Measurements from ENCODE around the gene RAB40B. TPM values are rescaled to one million over a fixed set of nuclear protein-coding genes. Genes with fewer than 3 reads are reported as not detected.

Gene RAB40B
- total RNA-seq, 2 experiments from 2014 or later, result 1.6 to 2.0 TPM

- Mint-ChIP-seq H3K27me3 (no peaks in the 10 kb centered on the region), H3K27ac (no peak overlapping the region), H3K36me3 (ENCODE audit: low read depth) (peaks cover 63% of the 10 kb centered on the region), H3K4me1 (ENCODE audit: low read depth) (peaks cover 7% of the 10 kb centered on the region), H3K9me3 (no peaks in the 10 kb centered on the region), H3K4me3 (no peak overlapping the region)
- no peak overlapping the region for H3K4me3 ChIP-seq (ENCODE audit: low read length)
- H3K9me3 ChIP-seq (ENCODE audit: control insufficient read depth in 1 of 2, insufficient read depth in 1 of 2, low read length in 2 of 2), result no peaks in the 10 kb centered on the region
- H3K36me3 ChIP-seq (ENCODE audit: insufficient read depth, low read length), result peaks cover 50% of the 10 kb centered on the region
- CTCF ChIA-PET, result no interaction called here
- H3K27me3 ChIP-seq (ENCODE audit: control insufficient read depth in 1 of 2, insufficient read depth in 2 of 2, low read length in 2 of 2), result no peaks in the 10 kb centered on the region
- ATAC-seq (ENCODE audit: poor library complexity) (no peak), DNase-seq (no peak)
- POLR2A ChIA-PET, result no interaction called here
- H3K4me1 ChIP-seq (ENCODE audit: insufficient read depth, low read length), result peaks cover 3% of the 10 kb centered on the region
- TF ChIP-seq, protein P1, sequence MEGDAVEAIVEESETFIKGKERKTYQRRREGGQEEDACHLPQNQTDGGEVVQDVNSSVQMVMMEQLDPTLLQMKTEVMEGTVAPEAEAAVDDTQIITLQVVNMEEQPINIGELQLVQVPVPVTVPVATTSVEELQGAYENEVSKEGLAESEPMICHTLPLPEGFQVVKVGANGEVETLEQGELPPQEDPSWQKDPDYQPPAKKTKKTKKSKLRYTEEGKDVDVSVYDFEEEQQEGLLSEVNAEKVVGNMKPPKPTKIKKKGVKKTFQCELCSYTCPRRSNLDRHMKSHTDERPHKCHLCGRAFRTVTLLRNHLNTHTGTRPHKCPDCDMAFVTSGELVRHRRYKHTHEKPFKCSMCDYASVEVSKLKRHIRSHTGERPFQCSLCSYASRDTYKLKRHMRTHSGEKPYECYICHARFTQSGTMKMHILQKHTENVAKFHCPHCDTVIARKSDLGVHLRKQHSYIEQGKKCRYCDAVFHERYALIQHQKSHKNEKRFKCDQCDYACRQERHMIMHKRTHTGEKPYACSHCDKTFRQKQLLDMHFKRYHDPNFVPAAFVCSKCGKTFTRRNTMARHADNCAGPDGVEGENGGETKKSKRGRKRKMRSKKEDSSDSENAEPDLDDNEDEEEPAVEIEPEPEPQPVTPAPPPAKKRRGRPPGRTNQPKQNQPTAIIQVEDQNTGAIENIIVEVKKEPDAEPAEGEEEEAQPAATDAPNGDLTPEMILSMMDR (IDR thresholded peaks at IDR 0.05), result no peak
- H3K27ac ChIP-seq (ENCODE audit: low read depth in 1 of 2, low read length in 2 of 2), result no peak overlapping the region
- intact Hi-C loops (cut with DNase I, micrococcal nuclease), result no loop called here
These were observed 66.0 kb downstream of the RAB40B start for GRCh38 chr17:82632451-82632850.

DNA sequence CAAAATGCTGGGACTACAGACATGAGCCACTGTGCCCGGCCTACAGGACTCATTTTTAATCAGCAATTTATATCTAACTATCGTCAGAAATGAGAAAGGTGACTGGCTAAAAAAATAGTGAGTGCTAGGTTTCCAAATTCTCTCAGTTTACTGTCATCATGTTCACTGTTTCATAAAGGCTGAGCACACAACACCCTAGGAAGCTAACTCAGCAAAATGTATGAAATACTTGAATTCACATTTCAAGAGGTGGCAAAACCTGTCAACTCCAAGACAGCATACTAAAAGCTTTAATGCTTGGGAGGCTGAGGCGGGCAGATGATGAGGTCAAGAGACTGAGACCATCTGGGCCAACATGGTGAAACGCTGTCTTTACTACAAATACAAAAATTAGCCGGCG is 67.0 kb downstream of the RAB40B start:
- no peak overlapping the region for H3K4me3 ChIP-seq (ENCODE audit: low read length)
- DNase-seq (no peak), ATAC-seq (ENCODE audit: poor library complexity) (no peak)
- Mint-ChIP-seq H3K36me3 (ENCODE audit: low read depth) (peaks cover 63% of the 10 kb centered on the region), H3K9me3 (no peaks in the 10 kb centered on the region), H3K27me3 (no peaks in the 10 kb centered on the region), H3K4me1 (ENCODE audit: low read depth) (peaks cover 7% of the 10 kb centered on the region), H3K27ac (no peak overlapping the region), H3K4me3 (no peak overlapping the region)
- no peaks in the 10 kb centered on the region for H3K9me3 ChIP-seq (ENCODE audit: control insufficient read depth in 1 of 2, insufficient read depth in 1 of 2, low read length in 2 of 2)
- intact Hi-C loops (cut with DNase I, micrococcal nuclease), result no loop called here
- TF ChIP-seq, protein P1 (IDR thresholded peaks at IDR 0.05), result no peak
- no peaks in the 10 kb centered on the region for H3K4me1 ChIP-seq (ENCODE audit: insufficient read depth, low read length)
- CTCF ChIA-PET, result no interaction called here
- no peak overlapping the region for H3K27ac ChIP-seq (ENCODE audit: low read depth in 1 of 2, low read length in 2 of 2)
- H3K27me3 ChIP-seq (ENCODE audit: control insufficient read depth in 1 of 2, insufficient read depth in 2 of 2, low read length in 2 of 2), result no peaks in the 10 kb centered on the region
- H3K36me3 ChIP-seq (ENCODE audit: insufficient read depth, low read length), result peaks cover 51% of the 10 kb centered on the region
- POLR2A ChIA-PET, result no interaction called here

DNA sequence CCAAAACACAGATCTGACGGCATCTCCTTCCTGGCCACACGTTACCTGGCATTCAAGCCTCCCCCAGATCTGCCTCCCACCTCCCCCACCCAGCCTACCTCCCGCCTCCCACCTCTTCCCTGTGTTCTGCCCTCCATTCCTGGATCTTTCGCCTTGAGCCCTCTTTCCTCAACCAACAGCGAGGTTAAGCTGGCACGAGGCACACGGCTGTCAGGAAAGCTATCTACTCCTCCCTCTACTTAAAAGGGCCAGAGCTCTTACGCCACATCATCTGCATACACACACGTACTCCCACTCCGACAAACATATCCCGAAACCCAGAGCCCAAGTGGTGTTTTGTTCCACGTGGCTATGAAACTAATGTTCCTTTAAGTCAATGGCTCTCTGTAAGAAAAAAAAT is 68.3 kb downstream of the RAB40B start:
- H3K27ac ChIP-seq (ENCODE audit: low read depth in 1 of 2, low read length in 2 of 2), result no peak overlapping the region
- H3K9me3 ChIP-seq (ENCODE audit: control insufficient read depth in 1 of 2, insufficient read depth in 1 of 2, low read length in 2 of 2), result no peaks in the 10 kb centered on the region
- Mint-ChIP-seq H3K4me3 (no peak overlapping the region), H3K4me1 (ENCODE audit: low read depth) (peaks cover 7% of the 10 kb centered on the region), H3K9me3 (no peaks in the 10 kb centered on the region), H3K27ac (no peak overlapping the region), H3K36me3 (ENCODE audit: low read depth) (peaks cover 65% of the 10 kb centered on the region), H3K27me3 (no peaks in the 10 kb centered on the region)
- intact Hi-C loops (cut with DNase I, micrococcal nuclease), result no loop called here
- CTCF ChIA-PET, result no interaction called here
- POLR2A ChIA-PET, result no interaction called here
- ATAC-seq (ENCODE audit: poor library complexity) (no peak), DNase-seq (no peak)
- H3K4me1 ChIP-seq (ENCODE audit: insufficient read depth, low read length), result no peaks in the 10 kb centered on the region
- TF ChIP-seq, protein P1 (IDR thresholded peaks at IDR 0.05), result no peak
- no peaks in the 10 kb centered on the region for H3K27me3 ChIP-seq (ENCODE audit: control insufficient read depth in 1 of 2, insufficient read depth in 2 of 2, low read length in 2 of 2)
- peaks cover 57% of the 10 kb centered on the region for H3K36me3 ChIP-seq (ENCODE audit: insufficient read depth, low read length)
- no peak overlapping the region for H3K4me3 ChIP-seq (ENCODE audit: low read length)
